ENCODE measurements around the gene ADGRV1. TPM values are rescaled to one million over a fixed set of nuclear protein-coding genes. Genes with fewer than 3 reads are reported as not detected.
A peak's percentile ranks its signal among the peaks of the same experiment; 100 is the strongest.
"Not testable (repeated sequence)": the region's sequence is repeated elsewhere in the genome, so short reads cannot be mapped to it uniquely, and the experiment has no call there.

The ADGRV1 gene
- total RNA-seq, 4 donors from 2014 or later, result 0.25 to 0.60 (median 0.56) TPM; not detected in 1

DNA sequence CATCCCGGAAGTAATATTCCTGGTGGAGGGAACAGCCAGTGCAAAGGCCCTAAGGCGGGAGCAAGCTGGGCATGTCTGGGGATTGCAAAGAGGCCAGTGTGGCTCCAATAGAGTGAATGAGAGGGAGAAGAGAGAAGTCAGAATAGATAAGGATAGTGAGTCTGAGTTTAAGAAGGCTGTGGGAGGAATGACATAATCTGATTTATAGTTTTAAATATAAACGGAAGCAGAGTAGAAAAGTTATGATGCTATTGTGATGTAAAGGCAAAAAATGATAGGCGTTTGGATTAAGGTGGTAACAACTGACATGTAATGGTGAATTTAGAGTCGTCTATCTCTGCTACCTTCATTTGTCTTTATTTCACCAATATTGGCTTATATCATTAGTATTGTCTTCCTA lies 473.5 kb downstream of the ADGRV1 start:
- TF ChIP-seq, protein P1, sequence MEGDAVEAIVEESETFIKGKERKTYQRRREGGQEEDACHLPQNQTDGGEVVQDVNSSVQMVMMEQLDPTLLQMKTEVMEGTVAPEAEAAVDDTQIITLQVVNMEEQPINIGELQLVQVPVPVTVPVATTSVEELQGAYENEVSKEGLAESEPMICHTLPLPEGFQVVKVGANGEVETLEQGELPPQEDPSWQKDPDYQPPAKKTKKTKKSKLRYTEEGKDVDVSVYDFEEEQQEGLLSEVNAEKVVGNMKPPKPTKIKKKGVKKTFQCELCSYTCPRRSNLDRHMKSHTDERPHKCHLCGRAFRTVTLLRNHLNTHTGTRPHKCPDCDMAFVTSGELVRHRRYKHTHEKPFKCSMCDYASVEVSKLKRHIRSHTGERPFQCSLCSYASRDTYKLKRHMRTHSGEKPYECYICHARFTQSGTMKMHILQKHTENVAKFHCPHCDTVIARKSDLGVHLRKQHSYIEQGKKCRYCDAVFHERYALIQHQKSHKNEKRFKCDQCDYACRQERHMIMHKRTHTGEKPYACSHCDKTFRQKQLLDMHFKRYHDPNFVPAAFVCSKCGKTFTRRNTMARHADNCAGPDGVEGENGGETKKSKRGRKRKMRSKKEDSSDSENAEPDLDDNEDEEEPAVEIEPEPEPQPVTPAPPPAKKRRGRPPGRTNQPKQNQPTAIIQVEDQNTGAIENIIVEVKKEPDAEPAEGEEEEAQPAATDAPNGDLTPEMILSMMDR (IDR thresholded peaks at IDR 0.05), result no peak
- DNase-seq (ENCODE audit: low spot score), result no peak
- no peak for ATAC-seq (ENCODE audit: low FRiP score)

DNA sequence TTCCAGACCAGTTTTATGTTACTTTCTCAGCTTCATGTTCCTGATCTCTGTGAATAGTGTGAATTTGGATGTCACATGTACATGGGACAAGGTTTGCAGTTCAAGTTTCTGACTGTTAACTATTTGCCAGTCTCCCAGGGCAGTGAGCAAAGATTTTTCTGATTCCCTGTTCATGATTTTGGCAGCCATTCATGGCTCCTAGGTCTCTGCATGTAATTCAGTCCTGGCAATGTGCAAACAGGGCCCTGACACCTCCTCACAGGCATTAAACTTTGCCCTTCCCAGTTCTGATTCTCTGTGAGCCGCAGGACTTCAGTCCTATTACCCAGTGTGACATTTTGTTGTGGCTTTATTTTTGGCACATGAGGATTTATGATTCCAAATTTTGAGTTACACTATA lies 474.8 kb downstream of the ADGRV1 start:
- DNase-seq (ENCODE audit: low spot score), result no peak
- TF ChIP-seq, protein P1 (IDR thresholded peaks at IDR 0.05), result no peak
- ATAC-seq (ENCODE audit: low FRiP score), result no peak

DNA sequence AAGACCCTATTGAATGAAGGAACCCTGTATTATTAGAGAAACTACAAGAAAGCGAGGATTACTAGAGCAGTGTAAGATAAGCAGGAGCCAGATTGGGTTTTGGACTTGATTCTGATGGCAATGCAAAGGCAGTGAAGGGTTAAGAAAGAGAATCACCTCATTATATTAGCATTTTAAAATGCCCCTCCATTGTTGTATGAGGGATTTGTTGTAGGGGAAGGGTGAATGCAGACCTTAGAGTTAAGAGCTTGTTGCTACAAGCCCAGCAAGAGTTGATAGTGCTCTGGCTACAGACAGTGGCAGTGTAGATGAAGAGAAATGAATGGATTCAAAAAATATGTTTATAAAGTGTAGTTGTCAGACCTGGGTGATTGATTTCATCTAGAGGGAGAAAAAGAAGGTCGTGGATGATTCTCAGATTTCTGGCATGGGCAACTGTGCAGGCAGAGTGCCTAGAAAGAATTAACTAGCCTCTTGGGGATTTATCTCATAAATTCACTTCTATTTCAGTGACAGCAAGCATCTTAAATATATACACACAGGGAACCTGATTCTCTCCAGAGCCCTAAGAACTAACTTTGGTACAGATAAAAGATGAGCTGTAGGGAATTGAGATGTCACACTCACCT lies 479.7 kb downstream of the ADGRV1 start:
- DNase-seq (ENCODE audit: low spot score), result no peak
- TF ChIP-seq, protein P1 (IDR thresholded peaks at IDR 0.05), result no peak
- ATAC-seq (ENCODE audit: low FRiP score), result no peak

DNA sequence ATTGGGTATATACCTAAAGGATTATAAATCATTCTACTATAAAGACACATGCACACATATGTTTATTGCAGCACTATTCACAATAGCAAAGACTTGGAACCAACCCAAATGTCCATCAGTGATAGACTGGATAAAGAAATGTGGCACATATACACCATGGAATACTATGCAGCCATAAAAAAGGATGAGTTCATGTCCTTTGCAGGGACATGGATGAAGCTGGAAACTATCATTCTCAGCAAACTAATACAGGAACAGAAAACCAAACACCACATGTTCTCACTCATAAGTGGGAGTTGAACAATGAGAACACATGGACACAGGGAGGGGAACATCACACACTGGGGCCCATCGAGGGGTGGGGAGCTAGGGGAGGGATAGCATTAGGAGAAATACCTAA lies 482.5 kb downstream of the ADGRV1 start:
- not testable (repeated sequence) for DNase-seq (ENCODE audit: low spot score); ATAC-seq (ENCODE audit: low FRiP score)

DNA sequence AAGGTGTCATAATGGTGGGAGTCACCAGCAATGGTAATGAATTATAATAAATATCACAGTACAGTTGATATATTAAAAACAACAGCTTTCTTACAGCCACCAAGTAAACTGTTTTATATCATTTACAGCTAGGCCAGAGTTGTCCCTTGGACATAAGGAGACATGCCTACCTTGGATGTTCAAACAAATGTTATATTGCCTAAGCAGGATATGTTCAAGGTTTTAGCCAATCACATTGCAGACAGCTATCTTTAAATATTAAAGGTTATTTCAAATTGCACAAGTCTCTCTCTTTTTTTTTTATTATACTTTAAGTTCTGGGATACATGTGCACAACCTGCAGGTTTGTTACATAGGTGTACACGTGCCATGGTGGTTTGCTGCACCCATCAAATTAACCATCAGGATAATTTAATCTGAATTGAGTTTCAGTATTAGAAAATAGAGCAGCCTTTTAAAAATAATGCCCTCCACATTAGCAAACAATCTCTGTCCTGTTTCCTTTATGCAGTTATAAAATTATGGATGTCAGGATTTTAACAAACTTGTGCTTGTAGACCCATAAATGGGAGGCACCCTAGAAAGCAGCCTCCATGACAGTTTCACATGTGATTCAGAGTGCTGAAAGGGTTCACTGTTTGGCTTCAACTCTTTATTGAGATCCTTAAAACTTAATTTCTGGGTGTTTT lies 483.8 kb downstream of the ADGRV1 start:
- no peak for DNase-seq (ENCODE audit: low spot score)
- TF ChIP-seq, protein P1 (IDR thresholded peaks at IDR 0.05), result no peak
- ATAC-seq (ENCODE audit: low FRiP score), result no peak

DNA sequence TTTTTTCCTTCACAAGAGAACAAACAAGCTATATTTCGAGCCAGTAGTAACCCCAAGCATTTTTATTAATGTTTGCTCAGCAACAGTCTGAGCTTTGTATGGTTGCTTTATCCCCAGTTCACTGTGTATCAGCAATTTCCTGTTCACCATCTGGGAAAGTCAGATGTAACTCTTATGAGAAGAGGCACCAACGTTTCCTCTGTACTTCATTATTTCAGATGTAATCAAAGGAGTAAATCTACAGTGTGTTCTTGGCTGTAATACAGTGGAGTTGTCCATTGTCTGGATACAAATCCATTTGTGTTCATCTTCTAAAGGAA lies 484.3 kb downstream of the ADGRV1 start:
- no peak for ATAC-seq (ENCODE audit: low FRiP score)
- TF ChIP-seq, protein P1 (IDR thresholded peaks at IDR 0.05), result no peak

DNA sequence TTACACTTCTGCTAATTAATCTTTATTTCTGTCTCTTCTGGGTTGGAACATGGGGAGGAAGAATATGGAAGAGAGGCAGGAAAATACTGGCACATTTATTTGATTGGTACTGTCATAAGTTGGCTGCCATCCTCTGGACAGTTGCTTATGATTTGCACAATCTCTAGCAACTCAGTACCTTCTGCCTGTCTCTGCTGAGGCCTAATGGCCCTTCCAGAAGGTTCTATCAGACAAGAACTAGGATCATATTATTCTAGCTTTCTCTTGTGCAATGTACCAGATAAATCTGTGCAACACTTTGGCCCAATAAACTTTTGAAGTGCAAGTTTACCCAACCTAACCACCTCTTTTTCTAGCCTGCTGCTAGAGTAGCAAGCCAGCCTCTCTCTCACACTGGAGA lies 489.5 kb downstream of the ADGRV1 start:
- DNase-seq (ENCODE audit: low spot score), result no peak
- TF ChIP-seq, protein P1 (IDR thresholded peaks at IDR 0.05), result no peak
- ATAC-seq (ENCODE audit: low FRiP score), result peak; percentile 48

More for the DNA sequence above, 484.3 kb downstream of the ADGRV1 start:
- no peak for DNase-seq (ENCODE audit: low spot score)

Measured in omental fat pad (tissue), 4 donors.